Measurements from ENCODE around the gene HSP90AB1. TPM values are rescaled to one million over a fixed set of nuclear protein-coding genes. Genes with fewer than 3 reads are reported as not detected.

The HSP90AB1 gene
- total and polyA plus RNA-seq, 9 of the 15 experiments (the other 6 are each of a cell fraction or from before 2014, with no cell fraction given) = 1,780 to 3,358 (median 2,262) TPM

GRCh38 chr6:44265007-44265721 is 18.3 kb downstream of the HSP90AB1 start, which contains the start of gene NFKBIE (continued):
- no peak for TF ChIP-seq NFYB (IDR thresholded peaks at IDR 0.05; ENCODE audit: extremely low read depth, insufficient read length)
- TF ChIP-seq XRCC5 (IDR thresholded peaks at IDR 0.05; ENCODE audit: low read depth, low read length) = no peak
- no peak for TF ChIP-seq BRCA1 (IDR thresholded peaks at IDR 0.05)
- TF ChIP-seq BRCA1 (CRISPR knock-in tag; IDR thresholded peaks at IDR 0.05) = no peak
- peak; percentile 63 for TF ChIP-seq POLR2AphosphoS5 (IDR thresholded peaks at IDR 0.05; ENCODE audit: control insufficient read depth, insufficient read depth, low read depth, low read length)
- no peak for TF ChIP-seq ZNF23 (CRISPR knock-in tag; IDR thresholded peaks at IDR 0.05)
- TF ChIP-seq L3MBTL2 (IDR thresholded peaks at IDR 0.05) = peak; percentile 54; the same call in 1 of the 2 replicates
- TF ChIP-seq PKNOX1 (IDR thresholded peaks at IDR 0.05) = peak; percentile 6; the same call in 1 of the 2 replicates
- peak; percentile 62 to 74 (median 65) for TF ChIP-seq CTCF (IDR thresholded peaks at IDR 0.05 in 2 of 3, conservative IDR thresholded peaks at IDR 0.05 in 1 of 3; ENCODE audit: insufficient read depth in 2 of 3, low read depth in 1 of 3, low read length in 3 of 3)
- TF ChIP-seq MAFG (tag; conservative IDR thresholded peaks at IDR 0.05) = no peak
- TF ChIP-seq ZC3H8 (IDR thresholded peaks at IDR 0.05) = no peak
- no peak for TF ChIP-seq USF2 (CRISPR knock-in tag; IDR thresholded peaks at IDR 0.05)
- TF ChIP-seq TSC22D4 (tag; IDR thresholded peaks at IDR 0.05) = no peak
- TF ChIP-seq CTBP1 (IDR thresholded peaks at IDR 0.05; ENCODE audit: borderline replicate concordance) = peak; percentile 82
- TF ChIP-seq PML (IDR thresholded peaks at IDR 0.05; ENCODE audit: low read length) = no peak
- TF ChIP-seq ZNF764 (CRISPR knock-in tag; IDR thresholded peaks at IDR 0.05; ENCODE audit: low read depth) = no peak
- peak; percentile 87; the same call in 1 of the 2 replicates for TF ChIP-seq MXI1 (IDR thresholded peaks at IDR 0.05; ENCODE audit: low read depth, low read length)
- no peak for TF ChIP-seq KDM1A (IDR thresholded peaks at IDR 0.05)
- TF ChIP-seq PRMT5 (CRISPR knock-in tag; IDR thresholded peaks at IDR 0.05) = no peak
- TF ChIP-seq HCFC1 (IDR thresholded peaks at IDR 0.05; ENCODE audit: low read depth, low read length) = no peak
- TF ChIP-seq ZBTB33 (CRISPR knock-in tag; IDR thresholded peaks at IDR 0.05) = no peak
- no peak for TF ChIP-seq RBM14 (IDR thresholded peaks at IDR 0.05; ENCODE audit: borderline replicate concordance, insufficient read depth, low read depth, low read length)
- TF ChIP-seq NFIC (IDR thresholded peaks at IDR 0.05) = no peak
- TF ChIP-seq CGGBP1 (CRISPR knock-in tag; IDR thresholded peaks at IDR 0.05) = no peak
- peak; percentile 46 for TF ChIP-seq NEUROD1 (IDR thresholded peaks at IDR 0.05; ENCODE audit: borderline replicate concordance, low read depth, low read length, partially characterized antibody)

All from K562 (cell line).